Measurements from ENCODE around the gene STYXL1.

STYXL1 gene

DNA sequence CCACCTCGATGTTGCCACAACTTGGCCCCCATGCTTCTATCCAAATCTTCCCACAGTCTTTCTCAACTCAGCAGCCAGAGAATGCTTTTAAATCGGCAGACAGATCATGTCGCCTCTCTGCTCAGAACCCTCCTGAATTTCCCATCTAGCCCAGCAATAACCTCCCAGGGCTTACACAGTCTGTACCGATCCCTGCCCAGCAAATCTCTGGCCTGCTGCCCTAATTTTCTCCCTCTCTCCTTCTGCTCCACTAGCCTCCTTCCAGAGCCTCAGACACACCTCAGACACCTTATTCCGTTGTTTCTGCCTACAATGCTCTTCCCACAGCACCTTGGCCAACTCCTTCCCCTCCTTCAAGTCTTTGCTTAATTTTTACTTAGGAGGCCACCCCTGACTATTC is 32.4 kb upstream of the STYXL1 start:
- H3K27ac ChIP-seq, result no peak overlapping the region
- TF ChIP-seq ZFX (IDR thresholded peaks at IDR 0.05), result no peak
- TF ChIP-seq, protein P1, sequence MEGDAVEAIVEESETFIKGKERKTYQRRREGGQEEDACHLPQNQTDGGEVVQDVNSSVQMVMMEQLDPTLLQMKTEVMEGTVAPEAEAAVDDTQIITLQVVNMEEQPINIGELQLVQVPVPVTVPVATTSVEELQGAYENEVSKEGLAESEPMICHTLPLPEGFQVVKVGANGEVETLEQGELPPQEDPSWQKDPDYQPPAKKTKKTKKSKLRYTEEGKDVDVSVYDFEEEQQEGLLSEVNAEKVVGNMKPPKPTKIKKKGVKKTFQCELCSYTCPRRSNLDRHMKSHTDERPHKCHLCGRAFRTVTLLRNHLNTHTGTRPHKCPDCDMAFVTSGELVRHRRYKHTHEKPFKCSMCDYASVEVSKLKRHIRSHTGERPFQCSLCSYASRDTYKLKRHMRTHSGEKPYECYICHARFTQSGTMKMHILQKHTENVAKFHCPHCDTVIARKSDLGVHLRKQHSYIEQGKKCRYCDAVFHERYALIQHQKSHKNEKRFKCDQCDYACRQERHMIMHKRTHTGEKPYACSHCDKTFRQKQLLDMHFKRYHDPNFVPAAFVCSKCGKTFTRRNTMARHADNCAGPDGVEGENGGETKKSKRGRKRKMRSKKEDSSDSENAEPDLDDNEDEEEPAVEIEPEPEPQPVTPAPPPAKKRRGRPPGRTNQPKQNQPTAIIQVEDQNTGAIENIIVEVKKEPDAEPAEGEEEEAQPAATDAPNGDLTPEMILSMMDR (conservative IDR thresholded peaks at IDR 0.05), result no peak

DNA sequence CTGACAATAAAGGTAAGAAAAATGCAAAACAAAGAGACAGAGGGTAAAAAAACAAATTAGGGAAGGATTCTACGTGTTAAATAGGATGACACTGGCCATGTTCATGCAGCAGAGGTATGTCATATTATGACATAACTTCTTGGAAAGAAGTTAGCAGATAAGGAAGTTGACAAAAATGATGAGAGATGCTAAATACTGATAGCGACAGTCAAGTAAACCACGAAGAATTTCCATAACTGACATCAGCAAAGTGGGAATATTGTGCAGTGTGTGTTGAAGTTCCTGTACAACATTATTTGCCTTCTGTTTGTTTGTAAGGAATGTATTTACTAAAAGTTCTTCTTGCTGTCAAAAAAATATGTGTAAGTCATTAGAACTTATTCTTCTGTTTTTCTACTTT is 29.6 kb upstream of the STYXL1 start:
- TF ChIP-seq, protein P1 (conservative IDR thresholded peaks at IDR 0.05), result no peak
- no peak for TF ChIP-seq ZFX (IDR thresholded peaks at IDR 0.05)
- peak overlapping the region; percentile 61 for H3K27ac ChIP-seq

DNA sequence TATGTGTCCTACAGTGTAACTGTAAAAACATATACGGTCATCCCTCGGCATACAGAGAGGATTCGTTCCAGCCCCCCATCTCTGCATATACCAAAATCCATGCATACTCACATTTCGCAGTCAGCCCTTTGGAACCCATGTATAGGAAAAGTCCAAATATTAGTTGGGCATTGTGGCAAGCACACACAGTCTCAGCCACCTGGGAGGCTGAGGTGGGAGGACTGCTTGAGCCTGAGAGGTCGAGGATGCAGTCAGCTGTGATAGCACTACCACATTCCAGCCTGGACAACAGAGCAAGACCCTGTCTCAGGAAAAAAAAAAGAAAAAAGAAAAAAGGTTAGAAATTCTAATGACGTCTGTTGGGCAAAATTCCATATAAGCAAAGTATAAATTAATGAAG is 29.2 kb upstream of the STYXL1 start:
- H3K27ac ChIP-seq, result peak overlapping the region; percentile 48
- TF ChIP-seq, protein P1 (conservative IDR thresholded peaks at IDR 0.05), result no peak
- TF ChIP-seq ZFX (IDR thresholded peaks at IDR 0.05), result no peak

DNA sequence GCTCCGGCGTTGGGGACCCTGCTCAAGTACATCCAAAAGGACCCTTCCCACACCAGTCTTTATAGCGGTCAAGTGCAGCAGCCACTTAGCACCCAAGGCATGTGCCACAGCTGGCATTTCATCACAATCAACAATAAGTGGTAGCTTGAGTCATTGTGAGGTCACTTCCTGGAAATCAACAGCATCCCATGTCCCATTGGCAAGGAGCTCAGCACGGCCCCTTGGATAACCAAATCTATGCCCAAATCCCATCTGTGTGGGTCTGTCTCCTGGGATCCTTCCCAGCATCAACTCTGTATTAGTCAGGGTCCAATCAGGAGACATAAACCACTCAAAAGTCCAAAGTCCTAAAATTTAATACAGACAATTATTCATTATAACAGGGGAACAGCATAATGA is 27.2 kb upstream of the STYXL1 start:
- TF ChIP-seq, protein P1 (conservative IDR thresholded peaks at IDR 0.05), result no peak
- TF ChIP-seq ZFX (IDR thresholded peaks at IDR 0.05), result no peak
- no peak overlapping the region for H3K27ac ChIP-seq

DNA sequence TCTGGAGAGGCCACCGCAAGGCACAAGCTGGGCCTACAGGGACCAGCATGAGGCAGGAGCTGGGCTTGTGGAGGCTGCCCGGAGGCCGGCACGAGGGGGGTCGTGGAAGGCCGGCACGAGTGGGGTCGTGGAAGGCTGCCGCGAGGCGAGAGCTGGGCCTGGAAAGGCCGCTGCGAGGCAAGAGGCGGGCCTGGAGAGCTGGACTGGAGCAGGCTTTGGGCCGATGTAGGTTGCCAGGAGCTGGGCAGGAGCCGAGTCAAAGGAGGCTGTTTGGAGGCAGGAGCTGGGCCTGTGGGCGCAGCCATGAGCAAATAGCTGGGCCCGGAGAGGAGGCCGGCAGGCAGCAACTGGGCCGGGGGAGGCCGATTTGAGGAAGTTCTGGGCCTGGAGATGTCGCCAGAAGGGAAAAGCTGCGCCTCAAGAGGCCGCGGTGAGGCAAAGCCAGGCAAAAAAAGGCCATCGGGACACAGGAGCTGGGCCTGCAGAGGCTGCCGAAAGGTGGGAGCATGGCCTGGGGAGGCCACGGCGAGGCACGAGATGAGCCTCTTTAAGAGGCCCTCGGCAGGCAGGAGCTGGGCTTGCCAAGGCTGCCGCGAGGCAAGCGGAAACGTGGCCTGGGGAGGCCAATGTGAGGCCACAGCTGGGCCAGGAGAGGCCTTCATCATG is 26.6 kb upstream of the STYXL1 start:
- TF ChIP-seq, protein P1 (conservative IDR thresholded peaks at IDR 0.05), result no peak
- TF ChIP-seq ZFX (IDR thresholded peaks at IDR 0.05), result no peak
- H3K27ac ChIP-seq, result no peak overlapping the region

DNA sequence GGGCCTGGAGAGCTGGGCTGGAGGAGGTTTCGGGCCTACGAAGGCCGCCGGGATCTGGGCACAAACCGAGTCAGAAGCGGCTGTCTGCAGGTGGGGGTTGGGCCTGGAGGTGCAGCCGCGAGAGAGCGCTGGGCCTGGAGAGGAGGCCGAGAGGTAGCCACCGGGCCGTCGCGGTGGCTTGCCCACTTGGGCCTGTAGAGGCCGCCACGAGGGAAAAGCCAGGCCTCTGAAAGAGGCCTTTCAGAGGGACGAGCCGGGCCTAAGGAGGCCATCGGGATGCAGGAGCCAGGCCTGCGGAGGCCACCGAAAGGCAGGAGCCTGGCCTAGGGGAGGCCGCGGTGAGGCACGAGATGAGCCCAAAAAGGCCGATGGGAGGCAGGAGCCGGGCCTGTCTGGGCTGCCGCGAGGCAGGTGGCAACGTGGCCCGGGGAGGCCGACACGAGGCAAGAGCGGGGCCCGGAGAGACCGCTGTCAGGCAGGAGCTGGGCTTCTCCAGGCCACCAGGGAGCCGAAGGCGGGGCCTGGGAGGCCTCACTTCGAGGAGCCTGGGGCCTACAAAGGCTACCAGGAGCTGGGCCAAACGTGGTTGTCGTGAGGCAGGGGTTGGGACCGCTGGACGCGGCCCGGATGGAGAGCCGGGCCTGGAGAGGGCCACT is 25.7 kb upstream of the STYXL1 start:
- TF ChIP-seq ZFX (IDR thresholded peaks at IDR 0.05), result no peak
- TF ChIP-seq, protein P1 (conservative IDR thresholded peaks at IDR 0.05), result no peak
- H3K27ac ChIP-seq, result no peak overlapping the region

DNA sequence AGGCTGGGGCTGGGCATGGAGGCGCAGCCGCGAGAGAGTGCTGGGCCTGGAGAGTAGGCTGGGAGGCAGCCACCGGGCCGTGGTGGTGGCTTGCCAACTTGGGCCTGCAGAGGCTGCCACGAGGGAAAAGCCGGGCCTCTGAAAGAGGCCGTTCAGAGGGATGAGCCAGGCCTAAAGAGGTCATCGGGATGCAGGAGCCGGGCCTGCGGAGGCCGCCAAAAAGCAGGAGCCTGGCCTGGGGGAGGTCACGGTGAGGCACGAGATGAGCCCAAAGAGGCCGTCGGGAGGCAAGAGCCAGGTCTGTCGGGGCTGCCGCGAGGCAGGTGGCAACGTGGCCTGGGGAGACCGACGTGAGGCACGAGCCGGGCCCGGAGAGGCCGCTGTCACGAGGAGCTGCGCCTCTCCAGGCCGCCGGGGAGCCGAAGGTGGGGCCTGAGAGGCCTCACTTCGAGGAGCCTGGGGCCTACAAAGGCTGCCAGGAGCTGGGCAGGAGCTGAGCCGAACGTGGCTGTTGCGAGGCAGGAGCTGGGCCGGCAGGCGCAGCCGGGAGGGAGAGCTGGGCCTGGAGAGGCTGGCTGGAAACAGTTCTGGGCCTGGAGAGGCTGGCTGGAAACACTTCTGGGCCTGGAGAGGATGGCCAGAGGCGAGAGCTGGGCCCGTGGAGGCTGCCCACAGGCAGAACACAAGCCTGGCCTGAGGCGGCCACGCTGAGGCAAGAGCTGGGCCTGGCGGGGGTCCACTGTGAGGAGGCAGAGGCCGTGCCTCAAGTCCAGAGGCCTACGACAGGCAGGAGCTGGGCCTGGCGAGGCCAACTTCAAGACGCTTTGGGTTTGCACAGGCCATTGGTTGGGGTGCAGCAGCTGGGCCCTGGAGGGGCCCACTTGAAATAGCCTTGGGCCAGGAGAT is 24.7 kb upstream of the STYXL1 start:
- H3K27ac ChIP-seq, result no peak overlapping the region
- TF ChIP-seq ZFX (IDR thresholded peaks at IDR 0.05), result no peak
- TF ChIP-seq, protein P1 (conservative IDR thresholded peaks at IDR 0.05), result no peak

Measured in C4-2B (cell line).